Right lobe of liver (tissue), 4 donors: ENCODE results near the gene LIN9.

ENCODE experiments used
- POLR2A ChIP-seq: fragments of 450-650 bp; IDR thresholded peaks from one replicate; pipeline ENCODE4 v1.6.1; 2017; ENCODE audit warnings: antibody characterized with exemption, mild to moderate bottlenecking
- TF ChIP-seq, protein P1 (sequence below), 4 donors: fragments of 200-600 bp in 3 of 4; fragments of 450-650 bp in 1 of 4; IDR thresholded peaks; one replicate each; pipeline versions ENCODE4 v1.5.1 to v1.8.0; 2016 to 2022; ENCODE audit warnings: antibody characterized with exemption in 4 of 4, mild to moderate bottlenecking in 2 of 4
- donor health status: DM: no; HTN: no; CAD: no.
- donor health status: DM: no; HTN: no; CAD: no.
- donor health status: DM: no; HTN: yes; CAD: no.

DNA sequence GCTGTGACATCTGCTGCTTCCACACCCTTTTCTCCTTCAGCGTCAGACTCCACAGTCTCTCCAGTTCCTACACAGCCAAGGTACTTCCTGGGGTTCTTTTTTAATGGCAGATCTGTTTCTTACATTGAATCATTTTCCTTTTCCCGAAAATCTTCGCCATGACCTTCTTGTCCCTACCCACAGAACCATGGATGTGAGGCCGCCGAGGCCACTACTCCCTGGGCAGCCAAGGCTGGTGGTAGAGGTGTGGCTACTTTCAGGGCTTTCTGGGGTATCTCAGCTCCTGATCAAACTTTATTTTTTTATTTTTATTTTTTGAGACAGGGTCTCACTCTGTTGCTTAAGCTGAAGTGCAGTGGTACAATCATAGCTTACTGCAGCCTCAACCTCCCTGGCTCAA lies 9.5 kb upstream of the LIN9 start:
- TF ChIP-seq POLR2A, result no peak
- TF ChIP-seq, protein P1, sequence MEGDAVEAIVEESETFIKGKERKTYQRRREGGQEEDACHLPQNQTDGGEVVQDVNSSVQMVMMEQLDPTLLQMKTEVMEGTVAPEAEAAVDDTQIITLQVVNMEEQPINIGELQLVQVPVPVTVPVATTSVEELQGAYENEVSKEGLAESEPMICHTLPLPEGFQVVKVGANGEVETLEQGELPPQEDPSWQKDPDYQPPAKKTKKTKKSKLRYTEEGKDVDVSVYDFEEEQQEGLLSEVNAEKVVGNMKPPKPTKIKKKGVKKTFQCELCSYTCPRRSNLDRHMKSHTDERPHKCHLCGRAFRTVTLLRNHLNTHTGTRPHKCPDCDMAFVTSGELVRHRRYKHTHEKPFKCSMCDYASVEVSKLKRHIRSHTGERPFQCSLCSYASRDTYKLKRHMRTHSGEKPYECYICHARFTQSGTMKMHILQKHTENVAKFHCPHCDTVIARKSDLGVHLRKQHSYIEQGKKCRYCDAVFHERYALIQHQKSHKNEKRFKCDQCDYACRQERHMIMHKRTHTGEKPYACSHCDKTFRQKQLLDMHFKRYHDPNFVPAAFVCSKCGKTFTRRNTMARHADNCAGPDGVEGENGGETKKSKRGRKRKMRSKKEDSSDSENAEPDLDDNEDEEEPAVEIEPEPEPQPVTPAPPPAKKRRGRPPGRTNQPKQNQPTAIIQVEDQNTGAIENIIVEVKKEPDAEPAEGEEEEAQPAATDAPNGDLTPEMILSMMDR (IDR thresholded peaks at IDR 0.05), result no peak
